OCI-LY3 (cell line): ENCODE results near the gene FAM53B.

Source experiments
- H2AFZ ChIP-seq: fragments of 200-600, 300-600 bp; shearing (Covaris generic); 2 replicates; pipeline ENCODE4 v1.6.0; 2014; ENCODE audit warnings: antibody characterized with exemption, low read depth, low read length
- H3K27ac ChIP-seq: fragments of 200-600, 300-600 bp; sonication (generic); 2 replicates; pipeline ENCODE4 v1.5.1; 2014; ENCODE audit warnings: mild to moderate bottlenecking, low read length, moderate library complexity, mixed read lengths
- H3K27me3 ChIP-seq: fragments of 200-600, 300-600 bp; sonication (generic); 2 replicates; pipeline ENCODE4 v1.6.1; 2014; ENCODE audit warnings: low read depth, low read length, mixed read lengths
- H3K36me3 ChIP-seq: fragments of 200-600, 300-600 bp; sonication (generic); replicated peaks from 2 replicates; pipeline ENCODE3; 2014; ENCODE audit warnings: low read depth, low read length, mixed read lengths
- H3K4me1 ChIP-seq: fragments of 300-600, 200-600 bp; sonication (generic); 2 replicates; pipeline ENCODE4 v1.6.1; 2014; ENCODE audit warnings: low read length, mixed read lengths
- H3K4me2 ChIP-seq: fragments of 200-600, 300-600 bp; sonication (generic); 2 replicates; pipeline ENCODE4 v1.6.1; 2014; ENCODE audit warnings: low read length, mixed read lengths
- H3K4me3 ChIP-seq: fragments of 300-600, 200-600 bp; sonication (generic); 2 replicates; pipeline ENCODE4 v1.5.1; 2014; ENCODE audit warnings: antibody characterized with exemption, mild to moderate bottlenecking, low read length, moderate library complexity
- H3K79me2 ChIP-seq: fragments of 300-600, 200-600 bp; shearing (Covaris generic); 2 replicates; pipeline ENCODE4 v1.6.1; 2014; ENCODE audit warnings: mild to moderate bottlenecking, low read length, mixed read lengths
- H3K9ac ChIP-seq: fragments of 300-600, 200-600 bp; shearing (Covaris generic); 2 replicates; pipeline ENCODE4 v1.6.0; 2014; ENCODE audit warnings: mild to moderate bottlenecking, low read length, moderate library complexity
- H3K9me3 ChIP-seq: fragments of 200-600, 300-600 bp; shearing (Covaris generic); 2 replicates; pipeline ENCODE4 v1.6.1; 2014; ENCODE audit warnings: low read length, mixed read lengths; ENCODE audit not compliant: insufficient read depth
- H4K20me1 ChIP-seq: fragments of 200-600, 300-600 bp; sonication (generic); 2 replicates; pipeline ENCODE4 v1.6.1; 2016; ENCODE audit warnings: low read length, mixed read lengths; ENCODE audit not compliant: insufficient read depth
- CTCF ChIP-seq: fragments of 200-600, 300-600 bp; sonication (generic); IDR thresholded peaks from 2 replicates; pipeline ENCODE4 v1.5.1; 2014; ENCODE audit warnings: antibody characterized with exemption, low read length, low read depth
- EZH2phosphoT487 ChIP-seq: fragments of 200-600 bp; shearing (Covaris generic); IDR thresholded peaks from 2 replicates; pipeline ENCODE4 v1.6.1; 2018; ENCODE audit warnings: antibody characterized with exemption, mixed run types, low read depth

Gene FAM53B

GRCh38 chr10:124575107-124576035 lies 168.8 kb downstream of the FAM53B start:
- Histone ChIP-seq H3K79me2 (no peaks in the 10 kb centered on the region), H3K36me3 (no peaks in the 10 kb centered on the region), H3K27ac (no peak overlapping the region), H2AFZ (no peak overlapping the region), H3K4me1 (peaks cover 1% of the 10 kb centered on the region; the same call in 1 of the 2 replicates), H3K27me3 (0 out of 2 replicates have a peak, but pooled peaks cover 4% of the 10 kb centered on the region), H3K9me3 (no peaks in the 10 kb centered on the region), H3K4me3 (no peak overlapping the region), H3K9ac (no peak overlapping the region), H4K20me1 (no peaks in the 10 kb centered on the region), H3K4me2 (no peak overlapping the region)
- TF ChIP-seq CTCF: no peak
- TF ChIP-seq EZH2phosphoT487: no peak

GRCh38 chr10:124574456-124575070 lies 169.6 kb downstream of the FAM53B start:
- H2AFZ ChIP-seq: no peak overlapping the region
- H3K4me3 ChIP-seq: no peak overlapping the region
- no peak overlapping the region for H3K4me2 ChIP-seq
- peaks cover 9% of the 10 kb centered on the region for H3K4me1 ChIP-seq
- TF ChIP-seq CTCF: no peak
- TF ChIP-seq EZH2phosphoT487: no peak
- no peak overlapping the region for H3K9ac ChIP-seq
- H3K36me3 ChIP-seq: no peaks in the 10 kb centered on the region
- H3K9me3 ChIP-seq: no peaks in the 10 kb centered on the region
- H3K27me3 ChIP-seq: 0 out of 2 replicates have a peak, but pooled peaks cover 4% of the 10 kb centered on the region
- H3K27ac ChIP-seq: no peak overlapping the region
- no peaks in the 10 kb centered on the region for H3K79me2 ChIP-seq
- no peaks in the 10 kb centered on the region for H4K20me1 ChIP-seq

GRCh38 chr10:124573726-124574455 lies 170.3 kb downstream of the FAM53B start:
- H4K20me1 ChIP-seq: no peaks in the 10 kb centered on the region
- no peaks in the 10 kb centered on the region for H3K9me3 ChIP-seq
- H3K4me3 ChIP-seq: no peak overlapping the region
- TF ChIP-seq CTCF: no peak
- H3K4me1 ChIP-seq: peaks cover 10% of the 10 kb centered on the region
- no peak overlapping the region for H3K4me2 ChIP-seq
- H3K9ac ChIP-seq: no peak overlapping the region
- H3K27me3 ChIP-seq: 0 out of 2 replicates have a peak, but pooled peaks cover 4% of the 10 kb centered on the region
- no peaks in the 10 kb centered on the region for H3K79me2 ChIP-seq
- H2AFZ ChIP-seq: no peak overlapping the region
- no peak overlapping the region for H3K27ac ChIP-seq
- H3K36me3 ChIP-seq: no peaks in the 10 kb centered on the region

- Histone ChIP-seq H3K9me3 (no peaks in the 10 kb centered on the region), H3K27me3 (0 out of 2 replicates have a peak, but pooled peaks cover 4% of the 10 kb centered on the region), H3K27ac (no peak overlapping the region), H3K9ac (no peak overlapping the region), H3K79me2 (no peaks in the 10 kb centered on the region), H3K36me3 (no peaks in the 10 kb centered on the region), H3K4me1 (peaks cover 10% of the 10 kb centered on the region), H3K4me2 (no peak overlapping the region), H4K20me1 (no peaks in the 10 kb centered on the region), H3K4me3 (no peak overlapping the region), H2AFZ (no peak overlapping the region)
- TF ChIP-seq EZH2phosphoT487 (no peak), CTCF (no peak)
Measured at GRCh38 chr10:124572751-124573150, 171.4 kb downstream of the FAM53B start.
